Testis (tissue), 3 donors: Measurements from ENCODE around the gene XXYLT1. TPM values are rescaled to one million over a fixed set of nuclear protein-coding genes. Genes with fewer than 3 reads are reported as not detected.

Source experiments
- DNase-seq: peaks from one replicate; pipeline ENCODE4 v3.0.0-alpha.2; 2019
- H3K27ac ChIP-seq, 2 donors: fragments of 200-600 bp; sonication (generic); one replicate each; pipeline ENCODE4 v1.5.1; 2019
- H3K27me3 ChIP-seq: fragments of 200-600 bp; sonication (generic); one replicate; pipeline ENCODE4 v1.5.1; 2019
- H3K36me3 ChIP-seq: fragments of 200-600 bp; sonication (generic); one replicate; pipeline ENCODE4 v1.5.1; 2017; ENCODE audit warnings: low read depth; ENCODE audit errors: missing control alignments
- H3K4me1 ChIP-seq: fragments of 200-600 bp; sonication (generic); one replicate; pipeline ENCODE4 v1.5.1; 2019
- H3K4me3 ChIP-seq, 2 donors: fragments of 200-600 bp; sonication (generic); one replicate each; pipeline ENCODE4 v1.5.1; 2017 to 2019
- H3K9me3 ChIP-seq: fragments of 200-600 bp; sonication (generic); one replicate; pipeline ENCODE4 v1.5.1; 2017
- CTCF ChIP-seq, 3 experiments: fragments of 450-650 bp in 2 of 3; fragments of 200-600 bp in 1 of 3; sonication (generic) in 1 of 3; IDR thresholded peaks; one replicate each; pipeline ENCODE4 v1.5.1; 2016 to 2019; ENCODE audit warnings: antibody characterized with exemption in 3 of 3, mild to moderate bottlenecking in 2 of 3, moderate library complexity in 1 of 3
- POLR2A ChIP-seq: fragments of 450-650 bp; IDR thresholded peaks from one replicate; pipeline ENCODE4 v1.6.1; 2017; ENCODE audit warnings: antibody characterized with exemption, mild to moderate bottlenecking, moderate library complexity
- WGBS, 2 donors: methylation state at CpG; one replicate each; pipeline ENCODE4 v1.1.5; 2018; 5-methylcytosine and 5-hydroxymethylcytosine counted together
- intact Hi-C: fragments of 100-400 bp; cut with DNase I; formaldehyde crosslinking; loops from one replicate; pipeline ENCODE4 v1.15.1; 2023; ENCODE audit warnings: low total_unique reads
- polyA plus RNA-seq: library from polyadenylated mRNA; stranded (reverse); fragments of 350-450 nt; fragmentation: Illumina TruSeq; extraction: RNeasy Lipid Tissue Mini Kit (QIAGEN cat#74804); gene quantifications from one replicate; pipeline ENCODE4 v1.2.3, GENCODE V29; 2014; ENCODE audit warnings: low read depth, low replicate concordance; ENCODE audit not compliant: insufficient read depth
- total RNA-seq, 2 donors: library from RNA; depleted of rRNA; stranded (reverse); fragments of >200 nt; gene quantifications; one replicate each; pipeline ENCODE4 v1.2.3, GENCODE V29; 2016

XXYLT1 gene
- total and polyA plus RNA-seq, 3 donors from 2014 or later: 7.2 to 12.5 (median 11.1) TPM

GRCh38 chr3:195196266-195196665, 74.7 kb downstream of the XXYLT1 start:
- no peak for DNase-seq
- no peaks in the 10 kb centered on the region for H3K27me3 ChIP-seq
- H3K4me1 ChIP-seq: no peaks in the 10 kb centered on the region
- no peaks in the 10 kb centered on the region for H3K9me3 ChIP-seq
- intact Hi-C loops: no loop called here
- no peak overlapping the region for H3K27ac ChIP-seq
- no peak overlapping the region for H3K4me3 ChIP-seq
- TF ChIP-seq POLR2A (no peak), CTCF (IDR thresholded peaks at IDR 0.05) (no peak)
- no peaks in the 10 kb centered on the region for H3K36me3 ChIP-seq
- WGBS, 2 donors: 82 to 92% methylated on average over 5 of the region's 5 CpGs

GRCh38 chr3:195195321-195196209, 75.4 kb downstream of the XXYLT1 start:
- WGBS, 2 donors: 81 to 87% methylated on average over 16 to 17 of the region's 17 CpGs
- DNase-seq: no peak
- Histone ChIP-seq H3K36me3 (no peaks in the 10 kb centered on the region), H3K27ac (no peak overlapping the region), H3K9me3 (no peaks in the 10 kb centered on the region), H3K4me1 (no peaks in the 10 kb centered on the region), H3K4me3 (no peak overlapping the region), H3K27me3 (no peaks in the 10 kb centered on the region)
- TF ChIP-seq CTCF (IDR thresholded peaks at IDR 0.05) (no peak), POLR2A (no peak)
- intact Hi-C loops: no loop called here

GRCh38 chr3:195194559-195195206, 76.3 kb downstream of the XXYLT1 start:
- no peak overlapping the region for H3K27ac ChIP-seq
- intact Hi-C loops: no loop called here
- H3K4me3 ChIP-seq: no peak overlapping the region
- WGBS, 2 donors: 80% methylated on average over 8 of the region's 8 CpGs
- no peak for DNase-seq
- no peaks in the 10 kb centered on the region for H3K27me3 ChIP-seq
- no peaks in the 10 kb centered on the region for H3K4me1 ChIP-seq
- TF ChIP-seq POLR2A (no peak), CTCF (IDR thresholded peaks at IDR 0.05) (no peak)
- H3K36me3 ChIP-seq: no peaks in the 10 kb centered on the region
- H3K9me3 ChIP-seq: no peaks in the 10 kb centered on the region

- H3K4me3 ChIP-seq: no peak overlapping the region
- 97 to 98% methylated on average over 1 of the region's 1 CpG for WGBS, 2 donors
- no peak for DNase-seq
- intact Hi-C loops: no loop called here
- H3K9me3 ChIP-seq: no peaks in the 10 kb centered on the region
- no peaks in the 10 kb centered on the region for H3K4me1 ChIP-seq
- H3K27ac ChIP-seq: no peak overlapping the region
- H3K27me3 ChIP-seq: no peaks in the 10 kb centered on the region
- H3K36me3 ChIP-seq: no peaks in the 10 kb centered on the region
- TF ChIP-seq CTCF (IDR thresholded peaks at IDR 0.05): no peak
- TF ChIP-seq POLR2A: no peak
These were observed 79.4 kb downstream of the XXYLT1 start for GRCh38 chr3:195191580-195191979.
